Uterus (tissue), 2 donors: ENCODE data around the gene NR3C2.

Source experiments
- POLR2A ChIP-seq, 2 donors: fragments of 450-650 bp; IDR thresholded peaks; one replicate each; pipeline ENCODE4 v1.6.1; 2016; ENCODE audit warnings: antibody characterized with exemption in 2 of 2, mild to moderate bottlenecking in 1 of 2, moderate library complexity in 1 of 2
- TF ChIP-seq, protein P1 (sequence below), 4 experiments: fragments of 200-600 bp in 2 of 4; fragments of 450-650 bp in 2 of 4; sonication (generic) in 2 of 4; IDR thresholded peaks; one replicate each; pipeline ENCODE4 v1.5.1; 2016 to 2019; ENCODE audit warnings: antibody characterized with exemption in 4 of 4, mild to moderate bottlenecking in 2 of 4, moderate library complexity in 1 of 4

DNA sequence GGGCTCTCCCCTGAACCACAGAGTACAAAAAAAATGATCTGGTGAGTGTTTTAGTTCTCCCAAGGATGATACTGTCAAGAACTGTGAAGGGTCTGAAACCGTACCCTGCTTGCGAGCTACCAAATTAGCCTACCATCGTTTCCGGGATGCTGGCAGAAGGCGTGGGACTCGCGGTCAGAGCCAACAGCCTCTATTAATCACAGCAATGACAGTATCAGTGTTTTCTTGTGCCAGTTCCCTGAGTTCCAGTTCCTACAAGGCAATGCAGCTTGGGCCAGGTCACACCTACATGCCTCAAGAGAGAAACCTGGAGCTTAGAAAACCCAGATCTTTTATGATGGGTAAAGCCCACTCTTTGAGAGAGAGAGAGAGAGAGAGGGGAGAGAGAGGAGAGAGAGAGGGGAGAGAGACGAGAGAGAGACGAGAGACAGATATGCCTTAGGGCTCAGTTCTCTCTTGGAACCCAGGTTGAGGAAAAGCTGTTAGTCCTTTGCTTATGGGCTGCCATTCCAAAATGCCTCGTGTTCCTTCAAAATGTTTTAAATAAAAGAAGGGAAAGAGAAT is 382.5 kb downstream of the NR3C2 start:
- TF ChIP-seq, protein P1, sequence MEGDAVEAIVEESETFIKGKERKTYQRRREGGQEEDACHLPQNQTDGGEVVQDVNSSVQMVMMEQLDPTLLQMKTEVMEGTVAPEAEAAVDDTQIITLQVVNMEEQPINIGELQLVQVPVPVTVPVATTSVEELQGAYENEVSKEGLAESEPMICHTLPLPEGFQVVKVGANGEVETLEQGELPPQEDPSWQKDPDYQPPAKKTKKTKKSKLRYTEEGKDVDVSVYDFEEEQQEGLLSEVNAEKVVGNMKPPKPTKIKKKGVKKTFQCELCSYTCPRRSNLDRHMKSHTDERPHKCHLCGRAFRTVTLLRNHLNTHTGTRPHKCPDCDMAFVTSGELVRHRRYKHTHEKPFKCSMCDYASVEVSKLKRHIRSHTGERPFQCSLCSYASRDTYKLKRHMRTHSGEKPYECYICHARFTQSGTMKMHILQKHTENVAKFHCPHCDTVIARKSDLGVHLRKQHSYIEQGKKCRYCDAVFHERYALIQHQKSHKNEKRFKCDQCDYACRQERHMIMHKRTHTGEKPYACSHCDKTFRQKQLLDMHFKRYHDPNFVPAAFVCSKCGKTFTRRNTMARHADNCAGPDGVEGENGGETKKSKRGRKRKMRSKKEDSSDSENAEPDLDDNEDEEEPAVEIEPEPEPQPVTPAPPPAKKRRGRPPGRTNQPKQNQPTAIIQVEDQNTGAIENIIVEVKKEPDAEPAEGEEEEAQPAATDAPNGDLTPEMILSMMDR (IDR thresholded peaks at IDR 0.05) = no peak
- TF ChIP-seq POLR2A (IDR thresholded peaks at IDR 0.05) = no peak
